HG02642 (cell line): ENCODE data around the gene ZNF619.

Experiments used
- ATAC-seq: cut with Tn5 transposase; IDR thresholded peaks from one replicate; pipeline ENCODE4 v1.9.1; 2021; ENCODE audit warnings: mild to moderate bottlenecking; ENCODE audit not compliant: unreplicated experiment, poor library complexity

Gene ZNF619

DNA sequence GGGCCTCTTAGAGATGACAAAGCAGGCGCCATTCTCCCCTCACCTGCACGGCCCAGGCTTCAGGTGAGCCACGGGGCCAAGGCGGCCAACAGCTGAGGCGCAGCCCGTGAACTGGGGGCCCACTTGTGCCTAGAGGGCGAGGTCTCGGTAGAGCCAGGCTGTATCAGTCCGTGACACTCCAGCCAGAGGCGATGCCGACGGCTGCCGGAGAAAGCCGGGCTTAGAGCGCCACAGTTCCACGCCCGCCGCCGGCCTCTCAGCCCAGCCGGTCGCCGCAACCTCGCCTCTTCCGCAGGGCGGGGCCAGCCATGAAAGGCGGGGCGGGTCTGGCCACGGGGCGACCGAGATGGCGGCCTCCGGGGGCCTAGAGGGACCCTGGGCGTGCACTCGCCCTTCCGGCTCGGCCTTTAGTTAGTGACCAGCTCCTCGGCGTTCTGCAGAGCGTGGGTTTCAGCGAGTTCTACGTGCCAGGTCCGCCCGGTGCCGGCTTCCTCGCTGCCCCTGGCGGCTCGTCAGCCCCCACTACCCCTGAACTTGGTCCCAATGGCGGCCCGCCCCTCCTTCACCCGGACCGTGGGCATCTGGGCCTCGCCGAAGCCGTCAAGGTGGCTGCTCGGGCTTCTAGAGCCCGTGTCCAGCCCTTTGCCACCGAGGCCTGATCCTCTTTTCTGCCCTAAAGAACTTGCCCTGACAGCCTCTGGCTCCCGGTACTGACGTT lies 47.8 kb downstream of the ZNF619 start, which contains the start of gene ZNF621:
Gene ZNF621, plus strand, starts transcription at position 393 of the 718 bp plus-strand sequence. CDS start 881 bp downstream, outside the sequence.
- peak; percentile 99 for ATAC-seq

DNA sequence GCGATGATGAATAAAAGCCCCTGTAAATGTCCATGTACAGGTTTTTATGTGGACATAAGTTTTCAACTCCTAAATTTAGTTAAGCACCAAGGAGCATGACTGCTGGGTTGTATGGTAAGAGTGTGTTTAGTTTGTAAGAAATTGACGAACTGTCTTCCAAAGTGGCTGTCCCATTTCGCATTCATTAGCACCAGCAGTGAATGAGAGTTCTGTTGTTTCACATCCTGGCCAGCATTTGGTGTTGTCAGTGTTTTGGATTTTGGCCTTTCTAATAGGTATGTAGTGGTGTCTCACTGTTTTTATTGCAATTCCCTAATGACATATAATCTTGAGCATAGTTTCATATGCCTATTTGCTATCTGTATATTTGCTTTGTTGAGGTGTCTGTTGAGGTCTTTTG lies 51.5 kb downstream of the ZNF619 start:
- ATAC-seq, result no peak

DNA sequence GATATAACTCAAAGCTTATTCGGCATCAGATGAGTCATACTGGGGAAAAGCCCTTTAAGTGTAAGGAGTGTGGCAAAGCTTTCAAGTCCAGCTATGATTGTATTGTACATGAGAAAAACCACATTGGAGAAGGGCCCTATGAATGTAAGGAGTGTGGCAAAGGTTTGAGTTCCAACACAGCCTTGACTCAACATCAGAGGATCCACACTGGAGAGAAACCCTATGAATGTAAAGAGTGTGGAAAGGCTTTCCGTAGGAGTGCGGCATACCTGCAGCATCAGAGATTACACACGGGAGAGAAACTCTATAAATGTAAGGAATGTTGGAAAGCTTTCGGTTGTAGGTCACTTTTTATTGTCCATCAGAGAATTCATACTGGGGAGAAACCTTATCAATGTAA lies 55.3 kb downstream of the ZNF619 start:
- ATAC-seq, result no peak

DNA sequence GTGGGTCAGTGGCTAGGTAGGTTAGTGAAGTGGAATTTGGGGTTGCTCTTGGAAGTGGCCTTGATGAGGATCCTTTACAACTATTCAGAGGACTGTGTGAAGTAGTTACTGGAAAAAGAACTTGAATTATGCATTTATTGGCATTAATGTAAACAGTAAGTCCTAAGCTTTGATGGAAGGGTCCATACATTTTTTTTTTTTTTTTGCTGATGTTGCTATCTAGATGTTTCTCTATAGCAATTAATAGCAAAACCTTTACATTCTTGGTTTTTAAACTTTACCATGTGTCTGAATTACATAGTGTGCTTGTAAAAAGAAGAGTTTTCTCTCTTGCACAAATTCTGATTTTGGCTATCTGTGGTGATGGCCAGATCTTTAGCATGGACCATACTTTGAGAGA lies 57.4 kb downstream of the ZNF619 start:
- no peak for ATAC-seq
